NCI-H187 treated with DMSO at 0.1 percent for 48 hours (cell line): ENCODE measurements around the gene PDZD7.

Experiments used
- DNase-seq: peaks from one replicate; lab custom pipeline; 2025; lab: John Stamatoyannopoulos, UW

The PDZD7 gene

DNA sequence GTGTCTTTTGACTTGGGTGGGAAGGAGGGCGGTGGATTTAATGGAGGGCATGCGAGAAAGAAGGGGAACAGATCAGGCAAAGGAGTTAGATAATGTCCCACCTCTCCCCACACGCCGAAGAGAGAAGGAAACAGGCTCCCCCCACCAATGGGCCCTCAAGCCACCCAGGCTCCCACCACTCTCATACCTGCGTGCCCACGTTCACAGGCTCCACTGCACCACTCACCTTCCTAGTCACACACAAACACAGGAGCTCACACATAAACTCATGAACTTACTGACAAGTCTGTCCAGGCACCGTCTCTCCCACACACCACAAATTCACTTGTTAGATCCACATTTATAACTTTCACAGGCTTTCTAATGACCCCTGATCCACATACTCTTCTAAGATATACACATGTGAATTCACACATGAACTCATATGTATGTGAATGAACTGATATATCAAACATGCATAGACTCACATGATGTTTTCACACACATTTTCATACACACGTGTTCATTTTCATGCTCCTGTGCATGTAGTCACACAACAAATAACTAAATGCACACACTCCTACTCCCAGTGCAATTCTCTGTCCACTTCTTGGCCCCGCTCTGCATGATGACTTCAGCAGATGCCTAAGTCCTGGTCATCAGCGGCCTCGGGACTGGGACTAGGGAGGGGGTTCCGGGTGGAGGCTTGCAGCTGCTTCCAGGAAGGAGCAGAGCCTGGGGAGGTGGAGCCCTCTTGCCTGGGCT, 29.8 kb downstream of the PDZD7 start:
- no peak for DNase-seq

DNA sequence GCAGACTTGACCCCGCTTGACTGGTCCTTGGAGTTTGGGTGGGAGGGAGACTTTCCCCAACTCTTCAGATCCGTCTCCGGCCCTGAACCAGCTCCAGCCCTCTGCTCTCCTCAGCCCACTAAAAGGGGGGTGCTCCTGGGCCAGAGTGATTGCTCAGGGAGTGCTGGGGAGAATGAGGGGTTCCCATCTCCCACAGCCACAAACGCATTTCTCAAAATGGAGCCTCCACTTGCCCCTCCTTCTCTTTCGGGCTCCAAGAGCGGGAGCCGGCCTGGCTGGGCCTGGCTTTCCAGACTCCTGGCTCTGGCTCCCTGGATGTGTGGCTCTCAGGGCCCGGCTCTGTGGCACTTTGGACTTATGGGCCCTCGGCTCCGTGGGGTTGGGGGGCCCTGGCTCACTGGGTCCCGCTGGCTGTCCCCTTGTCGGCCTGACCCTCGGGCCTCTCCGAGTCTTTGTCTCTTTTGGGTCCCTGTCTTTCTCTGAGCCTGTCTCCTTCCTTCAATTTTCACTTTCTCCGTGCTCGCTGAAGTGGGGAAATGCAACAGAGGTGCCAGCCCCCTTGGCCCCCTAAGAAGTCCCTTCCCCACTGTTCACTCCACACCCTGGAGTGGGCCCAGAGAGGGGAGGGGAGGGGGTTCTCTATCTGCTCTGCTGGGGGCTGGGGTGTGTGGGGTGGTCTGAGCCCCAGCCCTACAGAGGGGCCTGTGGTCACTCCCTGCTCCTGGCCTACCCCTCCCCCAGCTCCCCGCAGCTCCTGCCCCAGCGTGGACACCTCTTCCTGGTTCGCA, 30.6 kb downstream of the PDZD7 start:
- no peak for DNase-seq

GRCh38 chr10:100999742-101000126, 31.2 kb downstream of the PDZD7 start, which contains the start of gene LZTS2:
Gene LZTS2, plus strand, starts transcription at chr10:100999808. Its CDS starts 2,731 bp downstream, at chr10:101002539.
- no peak for DNase-seq

DNA sequence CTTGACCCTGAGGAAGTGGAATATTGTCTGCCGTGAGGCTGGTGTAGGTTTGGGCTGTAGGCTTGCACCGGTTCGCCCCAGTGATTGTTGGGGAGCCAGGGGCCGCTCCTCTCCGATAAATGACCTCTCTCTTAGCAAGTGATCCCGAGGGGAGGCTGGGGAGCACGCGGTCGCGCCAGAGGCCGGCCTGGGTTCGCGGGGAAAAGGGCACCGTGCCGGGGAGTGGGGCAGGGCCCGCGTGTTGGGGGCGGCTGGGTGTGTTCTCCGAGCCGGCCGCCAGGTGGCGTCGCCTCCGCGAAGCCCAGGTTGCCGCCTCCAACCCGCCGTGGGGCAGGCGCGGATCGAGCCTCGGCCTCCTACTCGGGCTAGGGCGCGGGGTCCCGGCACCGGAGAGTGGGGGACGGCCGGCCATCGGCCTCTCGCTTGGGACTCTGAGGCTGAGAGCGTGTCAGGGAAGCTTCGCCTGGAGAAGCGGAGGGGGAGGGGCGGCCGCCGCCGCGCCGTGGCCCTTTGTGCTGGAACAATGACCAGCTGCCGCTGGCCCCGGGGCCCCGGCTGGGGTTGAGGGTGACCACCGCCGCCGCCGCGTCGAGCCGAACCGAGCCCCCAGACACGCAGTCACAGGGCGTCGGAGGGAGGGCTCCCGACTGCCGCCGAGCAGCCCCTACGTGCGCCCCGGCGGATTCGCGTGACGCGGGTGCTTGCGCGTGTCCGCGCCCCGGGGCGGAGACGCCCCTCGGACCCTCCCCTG, 31.8 kb downstream of the PDZD7 start:
- DNase-seq: no peak

DNA sequence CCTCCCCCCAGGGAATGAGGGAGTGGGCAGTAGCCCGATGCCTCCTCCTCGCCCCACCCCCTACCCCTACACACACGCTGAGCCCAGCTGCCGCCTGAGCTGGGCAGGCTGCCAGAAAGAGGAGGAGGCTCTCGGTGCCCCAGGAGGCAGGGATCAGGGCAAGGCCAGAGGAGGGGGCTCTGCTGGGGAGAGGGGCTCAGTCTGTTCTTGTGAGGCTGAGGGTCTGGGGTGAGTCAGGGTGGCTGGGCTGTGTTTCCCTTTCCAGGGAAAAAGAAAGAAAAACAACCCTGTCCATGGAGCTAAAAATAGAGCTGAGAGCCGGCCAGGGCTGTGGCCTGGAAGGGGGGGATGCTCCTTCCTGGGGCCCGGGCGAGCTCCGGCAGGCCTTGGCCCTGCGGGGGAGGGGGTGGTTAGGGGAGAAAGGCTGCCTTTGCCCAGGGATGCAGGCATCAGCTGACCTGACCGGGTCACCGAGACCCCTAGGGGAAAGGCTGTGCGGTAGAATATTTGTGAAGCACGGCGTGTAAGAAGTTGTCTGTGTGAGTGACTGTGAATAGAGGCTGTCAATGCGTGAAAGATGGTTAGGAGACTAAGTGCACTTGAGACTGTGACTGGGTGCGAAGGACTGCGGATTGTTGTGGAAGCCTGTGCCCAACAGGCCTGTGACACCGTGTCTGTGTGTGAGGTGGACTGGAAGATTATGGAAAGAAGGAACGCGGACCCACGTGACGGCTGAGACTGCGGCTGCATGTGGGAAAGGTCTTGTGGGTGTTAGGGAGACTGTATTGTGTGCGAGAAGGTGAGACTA, 32.5 kb downstream of the PDZD7 start:
- DNase-seq: peak; percentile 33

DNA sequence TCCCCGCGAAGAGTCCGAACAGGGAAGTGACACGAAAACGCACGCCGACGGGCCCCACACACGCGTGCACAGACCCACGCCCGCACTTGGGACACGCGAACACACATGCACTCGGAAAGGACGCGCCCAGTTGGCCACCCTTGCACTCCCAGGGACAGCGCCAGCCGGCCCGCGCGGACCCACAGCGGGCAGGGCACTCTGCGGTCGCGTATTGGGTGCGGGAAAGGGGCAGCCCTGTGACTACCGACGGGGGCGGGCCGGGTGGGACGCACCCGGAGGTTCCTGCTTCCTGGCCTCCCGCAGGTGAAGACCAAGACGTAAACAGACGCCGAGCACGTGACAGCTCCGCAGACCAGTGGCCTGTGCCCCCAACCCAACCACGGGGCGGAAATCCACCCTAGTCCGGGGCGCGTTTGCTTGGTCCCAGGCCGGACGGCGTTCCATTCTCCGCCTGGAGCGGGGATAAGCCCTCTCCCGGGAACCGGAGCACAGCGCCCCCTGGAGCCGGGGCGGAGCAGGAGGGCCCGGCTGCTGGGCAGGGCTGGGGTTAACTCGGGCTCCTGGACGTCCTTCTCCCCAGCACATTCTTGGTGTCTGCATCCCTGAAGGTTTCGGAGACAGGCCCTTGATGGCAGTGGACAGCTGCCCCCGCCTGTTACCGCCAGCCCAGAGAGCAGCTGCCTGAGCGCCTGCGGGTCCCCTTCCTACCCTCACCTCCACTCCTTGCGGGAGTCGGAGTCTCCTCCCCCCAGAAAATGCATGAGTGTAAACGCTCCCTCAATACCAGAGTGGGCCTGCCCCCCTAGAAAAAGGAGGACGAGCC, 33.4 kb downstream of the PDZD7 start:
- no peak for DNase-seq

DNA sequence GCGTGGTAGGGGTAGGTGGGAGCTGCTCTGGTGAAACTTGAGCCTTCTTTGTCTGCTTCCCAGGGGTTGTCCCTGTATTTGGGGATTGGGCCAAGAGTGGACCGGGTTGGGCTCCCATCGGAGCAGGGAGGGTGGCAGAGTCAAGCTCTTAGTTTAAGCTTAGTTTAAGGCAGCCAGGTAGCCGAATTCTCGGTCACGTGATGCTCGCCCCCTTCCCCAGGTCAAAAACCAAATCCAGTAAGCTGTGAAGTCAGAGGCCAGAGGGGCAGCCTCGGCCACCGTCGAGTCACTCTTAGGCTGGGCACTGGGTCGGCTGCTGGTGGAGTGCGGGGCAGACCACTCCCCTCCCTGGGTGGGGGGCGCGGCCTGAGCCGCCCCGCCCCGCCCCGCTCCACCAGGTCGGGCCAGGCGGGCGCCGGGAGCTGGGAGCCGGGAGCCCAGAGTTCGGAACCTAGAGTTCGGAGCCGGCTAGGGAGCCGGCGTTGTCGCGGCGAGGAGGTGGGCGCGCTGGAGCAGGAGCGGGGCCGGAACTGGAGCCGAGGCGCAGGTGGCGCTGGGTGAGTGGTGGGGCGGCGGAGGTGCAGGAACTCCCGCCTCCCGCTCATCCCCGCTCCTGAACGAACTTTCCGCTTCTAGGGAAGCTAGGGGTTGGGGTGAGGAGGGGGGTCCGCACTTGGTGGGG, 34.1 kb downstream of the PDZD7 start:
- DNase-seq: no peak

- no peak for DNase-seq
Measured at GRCh38 chr10:100995181-100995580, 35.7 kb downstream of the PDZD7 start.

DNA sequence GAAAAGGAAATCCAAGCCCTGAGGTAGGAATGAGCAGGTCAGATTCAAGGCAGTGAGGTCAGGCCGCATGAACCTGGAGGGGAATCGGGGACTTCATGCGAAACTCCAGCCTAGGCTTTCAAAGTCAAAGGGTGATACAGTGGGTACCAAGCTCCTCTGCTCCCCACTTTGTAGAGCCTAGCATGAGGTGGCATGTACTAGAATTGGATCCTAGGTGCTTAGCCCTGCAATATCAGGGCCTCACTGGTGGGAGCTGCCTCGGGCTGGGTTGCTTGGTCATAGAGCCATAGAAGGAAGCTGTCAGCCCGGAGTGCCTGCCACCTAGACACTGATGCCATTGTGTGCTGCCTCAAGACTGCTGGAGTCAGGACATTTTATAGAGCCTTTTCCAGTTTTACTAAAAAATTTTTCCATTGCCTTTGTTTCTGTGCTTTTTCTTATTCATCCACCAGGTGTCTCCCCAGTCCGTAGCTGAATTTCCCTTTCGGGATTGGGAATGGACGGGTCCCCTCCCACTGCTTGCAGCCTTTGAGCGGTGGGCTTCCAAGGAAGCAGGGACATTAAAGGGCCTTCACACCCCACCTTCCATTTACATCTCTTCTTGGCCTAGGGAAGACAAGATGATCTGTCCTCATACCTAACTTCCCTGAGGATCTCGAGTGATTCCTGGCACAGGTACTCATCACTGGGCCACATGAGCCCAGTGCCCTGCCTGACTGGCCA, 36.8 kb downstream of the PDZD7 start:
- no peak for DNase-seq

DNA sequence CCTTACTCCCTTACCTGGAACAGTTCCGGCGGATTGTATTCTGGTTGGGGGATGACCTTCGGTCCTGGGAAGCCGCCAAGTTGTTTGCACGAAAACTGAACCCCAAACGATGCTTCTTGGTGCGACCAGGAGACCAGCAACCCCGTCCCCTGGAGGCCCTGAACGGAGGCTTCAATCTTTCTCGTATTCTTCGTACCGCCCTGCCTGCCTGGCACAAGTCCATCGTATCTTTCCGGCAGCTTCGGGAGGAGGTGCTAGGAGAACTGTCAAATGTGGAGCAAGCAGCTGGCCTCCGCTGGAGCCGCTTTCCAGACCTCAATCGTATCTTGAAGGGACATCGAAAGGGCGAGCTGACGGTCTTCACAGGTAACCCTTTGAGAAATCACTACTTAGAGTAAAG, 41.8 kb downstream of the PDZD7 start:
- DNase-seq: no peak

GRCh38 chr10:100988166-100988565, 42.8 kb downstream of the PDZD7 start:
- no peak for DNase-seq

DNA sequence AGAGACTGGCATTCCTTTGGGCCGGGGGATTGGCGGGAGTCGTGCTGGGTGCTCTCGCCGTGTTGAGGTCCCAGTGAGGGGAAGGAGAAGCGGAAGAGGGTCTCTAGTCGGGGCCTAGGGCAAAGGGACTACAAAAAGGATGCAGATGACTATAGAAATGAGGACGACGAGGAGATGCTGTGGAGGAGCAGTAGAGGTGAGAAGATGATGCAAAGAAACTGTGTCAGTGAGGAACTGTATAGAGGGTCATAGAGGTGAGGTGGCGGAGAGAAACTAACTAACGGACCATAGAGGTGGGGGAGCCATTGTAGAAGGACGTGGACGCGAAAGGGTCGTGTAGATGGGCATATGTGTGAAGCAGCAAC, 43.3 kb downstream of the PDZD7 start:
- DNase-seq: no peak

DNA sequence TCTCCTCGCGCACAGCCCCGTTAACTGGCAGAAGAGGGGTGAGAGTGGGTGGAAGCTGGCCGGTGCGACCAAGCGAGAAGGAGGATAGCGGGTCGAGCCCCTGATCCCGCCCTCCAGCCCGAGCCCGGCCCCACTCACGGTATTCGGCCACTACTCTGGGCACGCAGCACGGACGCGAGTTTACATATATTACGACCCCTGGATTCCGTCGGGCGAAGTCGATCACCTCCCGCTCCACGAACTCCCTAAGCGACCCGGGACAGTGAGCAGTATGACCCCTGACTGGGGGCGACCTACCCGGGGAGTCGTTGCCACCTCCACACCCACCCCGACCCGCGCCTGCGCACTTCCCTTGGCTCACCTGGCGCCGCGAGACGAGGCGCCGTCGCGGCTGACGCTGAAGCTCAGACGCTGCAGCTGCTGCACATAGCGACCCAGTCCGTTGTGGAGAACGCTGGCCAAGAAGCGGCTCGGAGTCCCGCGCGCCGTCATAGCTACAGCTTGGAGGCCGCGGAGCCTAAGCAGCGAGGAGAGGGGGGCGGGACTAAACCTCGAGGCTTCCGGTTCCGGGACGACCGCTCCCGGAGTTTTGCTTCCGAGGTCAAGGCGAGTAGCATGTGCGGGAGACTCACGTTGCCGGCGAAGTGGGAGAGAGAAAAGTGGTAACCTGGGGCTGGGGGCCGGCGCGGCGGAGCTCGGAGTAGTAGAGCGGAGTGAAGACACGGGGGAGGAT, 43.8 kb downstream of the PDZD7 start, which contains the start of the genes MRPL43 and TWNK:
TSS of gene MRPL43 (minus strand) at position 546 of the 733 bp plus-strand sequence. CDS start at position 492, 54 bp downstream.
TSS of gene TWNK (plus strand) at position 592 of the 733 bp plus-strand sequence. CDS start 668 bp downstream, outside the sequence.
- peak; percentile 9 for DNase-seq

DNA sequence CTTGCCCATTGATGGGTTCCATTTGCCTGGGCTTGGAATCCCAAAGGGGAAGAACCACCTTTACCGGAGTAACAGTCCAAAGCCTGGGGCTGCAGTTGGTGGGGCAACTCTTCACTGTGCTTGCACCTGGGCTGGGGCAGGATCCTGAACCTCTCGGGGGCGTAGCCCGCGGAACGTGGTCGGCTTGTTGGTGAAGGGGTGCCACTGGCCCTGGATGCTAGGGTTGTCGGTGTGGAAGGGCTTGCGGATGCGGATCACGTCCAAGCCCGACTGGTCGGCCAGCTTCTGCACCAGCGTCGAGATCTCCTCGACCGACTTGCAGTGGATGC, 44.3 kb downstream of the PDZD7 start:
- DNase-seq: no peak

GRCh38 chr10:100985336-100985735, 45.6 kb downstream of the PDZD7 start:
- DNase-seq: no peak

GRCh38 chr10:100984672-100985177, 46.2 kb downstream of the PDZD7 start:
- no peak for DNase-seq

GRCh38 chr10:100983868-100984671, 46.9 kb downstream of the PDZD7 start:
- DNase-seq: no peak
